Measurements from ENCODE around the gene NEK1. TPM values are rescaled to one million over a fixed set of nuclear protein-coding genes. Genes with fewer than 3 reads are reported as not detected.
"Not testable (repeated sequence)": the region's sequence is repeated elsewhere in the genome, so short reads cannot be mapped to it uniquely, and the experiment has no call there.

NEK1 gene
- total RNA-seq, 4 donors from 2014 or later = 6.0 to 18.2 (median 7.1) TPM

DNA sequence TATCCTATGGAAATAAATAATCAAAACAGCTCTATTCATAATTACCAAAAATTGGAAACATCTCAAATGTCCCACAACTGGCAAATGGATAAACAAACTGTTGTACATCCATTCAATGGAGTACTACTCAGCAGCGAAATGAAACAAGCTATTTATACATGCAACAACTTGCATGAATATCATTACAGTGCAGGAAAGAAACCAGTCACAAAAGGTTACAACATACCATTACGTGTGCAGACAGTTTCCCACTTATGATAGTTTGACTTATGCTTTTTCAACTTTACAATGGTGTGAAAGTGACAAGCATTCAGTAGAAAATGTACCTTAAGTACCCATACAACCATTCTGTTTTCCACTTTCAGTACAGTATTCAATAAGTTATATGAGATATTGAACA lies 82.3 kb downstream of the NEK1 start:
- H3K27me3 ChIP-seq = no peaks in the 10 kb centered on the region
- no peaks in the 10 kb centered on the region for H3K4me1 ChIP-seq
- no peak overlapping the region for H3K4me3 ChIP-seq
- no peaks in the 10 kb centered on the region for H3K9me3 ChIP-seq
- TF ChIP-seq, protein P1, sequence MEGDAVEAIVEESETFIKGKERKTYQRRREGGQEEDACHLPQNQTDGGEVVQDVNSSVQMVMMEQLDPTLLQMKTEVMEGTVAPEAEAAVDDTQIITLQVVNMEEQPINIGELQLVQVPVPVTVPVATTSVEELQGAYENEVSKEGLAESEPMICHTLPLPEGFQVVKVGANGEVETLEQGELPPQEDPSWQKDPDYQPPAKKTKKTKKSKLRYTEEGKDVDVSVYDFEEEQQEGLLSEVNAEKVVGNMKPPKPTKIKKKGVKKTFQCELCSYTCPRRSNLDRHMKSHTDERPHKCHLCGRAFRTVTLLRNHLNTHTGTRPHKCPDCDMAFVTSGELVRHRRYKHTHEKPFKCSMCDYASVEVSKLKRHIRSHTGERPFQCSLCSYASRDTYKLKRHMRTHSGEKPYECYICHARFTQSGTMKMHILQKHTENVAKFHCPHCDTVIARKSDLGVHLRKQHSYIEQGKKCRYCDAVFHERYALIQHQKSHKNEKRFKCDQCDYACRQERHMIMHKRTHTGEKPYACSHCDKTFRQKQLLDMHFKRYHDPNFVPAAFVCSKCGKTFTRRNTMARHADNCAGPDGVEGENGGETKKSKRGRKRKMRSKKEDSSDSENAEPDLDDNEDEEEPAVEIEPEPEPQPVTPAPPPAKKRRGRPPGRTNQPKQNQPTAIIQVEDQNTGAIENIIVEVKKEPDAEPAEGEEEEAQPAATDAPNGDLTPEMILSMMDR (IDR thresholded peaks at IDR 0.05) = no peak
- no peak for TF ChIP-seq POLR2A (IDR thresholded peaks at IDR 0.05)
- no peak overlapping the region for H3K27ac ChIP-seq
- no peak for DNase-seq
- H3K36me3 ChIP-seq = peaks cover 0 to 17% (median 0%) of the 10 kb centered on the region in 3 donors

DNA sequence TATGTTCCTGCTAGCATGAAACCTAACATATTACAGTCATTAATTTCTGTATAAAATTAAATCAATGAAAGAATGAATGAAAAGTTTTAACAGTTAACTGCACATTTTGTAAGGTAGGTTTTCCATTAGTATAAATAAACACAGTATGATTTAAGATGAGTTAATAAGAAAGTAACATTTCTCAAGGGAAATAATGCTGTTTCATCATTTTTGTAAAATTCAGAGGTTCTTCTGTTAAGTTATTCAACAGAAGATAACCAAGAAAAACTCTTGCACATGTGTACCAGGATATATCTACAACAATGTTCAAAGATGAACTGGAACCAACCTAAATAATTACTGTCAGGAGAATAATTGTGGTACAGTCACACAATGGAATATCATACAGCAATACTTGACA lies 88.6 kb downstream of the NEK1 start:
- no peak for TF ChIP-seq POLR2A (IDR thresholded peaks at IDR 0.05)
- TF ChIP-seq, protein P1 (IDR thresholded peaks at IDR 0.05) = no peak
- no peaks in the 10 kb centered on the region for H3K27me3 ChIP-seq
- H3K27ac ChIP-seq = no peak overlapping the region
- no peaks in the 10 kb centered on the region for H3K4me1 ChIP-seq
- DNase-seq = no peak
- no peaks in the 10 kb centered on the region for H3K36me3 ChIP-seq
- H3K9me3 ChIP-seq = no peaks in the 10 kb centered on the region
- no peak overlapping the region for H3K4me3 ChIP-seq

DNA sequence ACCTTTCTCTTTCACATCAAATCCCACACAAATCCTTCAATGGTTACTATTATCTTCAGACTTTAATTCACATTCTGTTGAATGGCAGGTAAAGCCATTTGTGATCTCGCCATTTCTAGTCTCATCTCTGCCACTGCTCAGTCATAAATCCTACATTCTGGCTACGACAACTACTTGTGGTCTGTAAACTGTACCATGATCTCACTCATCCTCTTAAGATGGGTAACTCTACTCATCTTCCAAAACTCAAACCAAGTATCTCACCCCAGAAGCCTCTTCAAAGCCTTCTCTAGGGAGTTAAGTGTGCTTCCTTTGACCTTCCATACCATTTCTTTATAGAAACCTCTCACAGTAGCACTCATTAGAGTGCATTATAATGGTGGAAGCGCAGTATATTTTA lies 101.8 kb downstream of the NEK1 start:
- H3K27ac ChIP-seq = no peak overlapping the region
- H3K36me3 ChIP-seq = peaks cover 0 to 7% (median 0%) of the 10 kb centered on the region in 3 donors
- H3K4me1 ChIP-seq = no peaks in the 10 kb centered on the region
- no peak for DNase-seq
- TF ChIP-seq, protein P1 (IDR thresholded peaks at IDR 0.05) = no peak
- TF ChIP-seq POLR2A (IDR thresholded peaks at IDR 0.05) = no peak
- H3K27me3 ChIP-seq = no peaks in the 10 kb centered on the region
- no peak overlapping the region for H3K4me3 ChIP-seq
- no peaks in the 10 kb centered on the region for H3K9me3 ChIP-seq

DNA sequence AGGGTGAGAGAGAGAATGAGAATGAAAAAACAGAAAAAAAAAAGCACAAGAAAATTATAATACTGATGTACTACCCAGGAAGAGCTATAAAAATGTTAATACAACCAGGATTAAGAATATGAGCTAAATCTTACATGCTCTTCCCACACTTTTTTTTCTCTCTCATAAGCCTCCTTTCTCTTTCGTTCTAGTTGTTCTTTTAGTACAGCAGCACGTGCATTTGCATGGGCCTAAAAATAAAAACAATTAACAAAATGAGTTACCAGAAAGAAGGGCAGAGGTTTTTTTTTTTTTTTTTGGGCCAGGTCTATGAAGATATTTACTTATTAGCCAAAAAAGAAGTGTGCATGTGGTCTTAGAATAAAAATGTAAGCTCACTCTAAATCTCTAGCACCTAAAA lies 105.5 kb downstream of the NEK1 start:
- no peak overlapping the region for H3K4me3 ChIP-seq
- H3K9me3 ChIP-seq = no peaks in the 10 kb centered on the region
- peaks cover 0 to 20% (median 0%) of the 10 kb centered on the region in 3 donors for H3K36me3 ChIP-seq
- no peak overlapping the region for H3K27ac ChIP-seq
- H3K4me1 ChIP-seq = no peaks in the 10 kb centered on the region
- TF ChIP-seq POLR2A (IDR thresholded peaks at IDR 0.05) = no peak
- TF ChIP-seq, protein P1 (IDR thresholded peaks at IDR 0.05) = no peak
- no peak for DNase-seq
- no peaks in the 10 kb centered on the region for H3K27me3 ChIP-seq

DNA sequence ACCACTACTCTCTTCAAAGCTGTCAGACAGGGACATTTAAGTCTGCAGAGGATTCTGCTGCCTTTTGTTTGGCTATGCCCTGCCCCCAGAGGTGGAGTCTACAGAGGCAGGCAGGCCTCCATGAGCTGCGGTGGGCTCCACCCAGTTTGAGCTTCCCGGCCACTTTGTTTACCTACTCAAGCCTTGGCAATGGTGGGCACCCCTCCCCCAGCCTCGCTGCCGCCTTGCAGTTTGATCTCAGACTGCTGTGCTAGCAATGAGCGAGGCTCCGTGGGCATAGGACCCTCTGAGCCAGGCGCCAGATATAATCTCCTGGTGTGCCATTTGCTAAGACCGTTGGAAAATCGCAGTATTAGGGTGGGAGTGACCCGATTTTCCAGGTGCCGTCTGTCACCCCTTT lies 112.5 kb downstream of the NEK1 start:
- peaks cover 0 to 23% (median 0%) of the 10 kb centered on the region in 3 donors for H3K36me3 ChIP-seq
- not testable (repeated sequence) for H3K4me1 ChIP-seq, H3K9me3 ChIP-seq, DNase-seq, H3K27me3 ChIP-seq, H3K27ac ChIP-seq, H3K4me3 ChIP-seq

DNA sequence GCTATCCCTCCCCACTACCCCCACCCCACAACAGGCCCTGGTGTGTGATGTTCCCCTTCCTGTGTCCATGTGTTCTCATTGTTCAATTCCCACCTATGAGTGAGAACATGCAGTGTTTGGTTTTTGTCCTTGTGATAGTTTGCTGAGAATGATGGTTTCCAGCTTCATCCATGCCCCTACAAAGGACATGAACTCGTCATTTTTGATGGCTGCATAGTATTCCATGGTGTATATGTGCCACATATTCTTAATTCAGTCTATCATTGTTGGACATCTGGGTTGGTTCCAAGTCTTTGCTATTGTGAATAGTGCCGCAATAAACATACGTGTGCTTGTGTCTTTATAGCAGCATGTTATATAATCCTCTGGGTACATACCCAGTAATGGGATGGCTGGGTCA lies 118.1 kb downstream of the NEK1 start:
- H3K4me3 ChIP-seq, H3K9me3 ChIP-seq, H3K36me3 ChIP-seq, H3K27me3 ChIP-seq, H3K27ac ChIP-seq, H3K4me1 ChIP-seq, DNase-seq: not testable (repeated sequence)

DNA sequence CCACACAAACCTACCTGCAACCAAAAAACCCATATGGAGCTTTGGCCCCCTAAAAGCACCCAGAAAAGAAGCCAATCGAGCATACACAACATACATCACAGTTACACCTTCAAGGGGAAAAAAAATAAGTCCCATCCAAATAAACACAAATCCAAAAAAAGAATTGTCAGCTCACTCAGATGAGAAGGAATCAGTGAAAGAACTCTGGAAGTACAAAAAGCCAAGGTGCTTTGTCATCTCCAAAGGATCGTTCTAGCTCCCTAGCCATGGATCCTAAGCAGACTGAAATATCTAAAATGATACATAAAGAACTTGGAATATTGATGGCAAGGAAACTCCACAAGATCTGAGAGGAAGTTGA lies 119.2 kb downstream of the NEK1 start:
- DNase-seq = no peak
- H3K9me3 ChIP-seq = peaks cover 0 to 4% (median 0%) of the 10 kb centered on the region in 4 donors
- TF ChIP-seq, protein P1 (IDR thresholded peaks at IDR 0.05) = no peak
- no peak for TF ChIP-seq POLR2A (IDR thresholded peaks at IDR 0.05)
- H3K27ac ChIP-seq = no peak overlapping the region
- no peaks in the 10 kb centered on the region for H3K4me1 ChIP-seq
- no peak overlapping the region for H3K4me3 ChIP-seq
- no peaks in the 10 kb centered on the region for H3K36me3 ChIP-seq
- no peaks in the 10 kb centered on the region for H3K27me3 ChIP-seq
